GM18907 (cell line): ENCODE data around the gene CD200R1L.

Experiments used
- ATAC-seq: cut with Tn5 transposase; IDR thresholded peaks from one replicate; pipeline ENCODE4 v1.9.1; 2021; ENCODE audit warnings: mild to moderate bottlenecking, moderate library complexity; ENCODE audit not compliant: unreplicated experiment

The CD200R1L gene

GRCh38 chr3:112793326-112794081 lies 53.2 kb downstream of the CD200R1L start:
- no peak for ATAC-seq

GRCh38 chr3:112791736-112792135 lies 54.9 kb downstream of the CD200R1L start:
- ATAC-seq: no peak

- ATAC-seq: no peak
These were observed 56.9 kb downstream of the CD200R1L start for GRCh38 chr3:112789787-112790186.

- ATAC-seq: no peak
These were observed 59.6 kb downstream of the CD200R1L start for GRCh38 chr3:112786881-112787579.

- no peak for ATAC-seq
These were observed 60.6 kb downstream of the CD200R1L start for GRCh38 chr3:112786002-112786590.

- no peak for ATAC-seq
These were observed 61.2 kb downstream of the CD200R1L start for GRCh38 chr3:112785321-112786001.

- no peak for ATAC-seq
These were observed 64.2 kb downstream of the CD200R1L start for GRCh38 chr3:112782491-112782890.

- ATAC-seq: no peak
These were observed 65.1 kb downstream of the CD200R1L start for GRCh38 chr3:112781599-112781998.

- no peak for ATAC-seq
These were observed 66.8 kb downstream of the CD200R1L start for GRCh38 chr3:112779558-112780480.

- no peak for ATAC-seq
These were observed 67.7 kb downstream of the CD200R1L start for GRCh38 chr3:112779011-112779410.

GRCh38 chr3:112778353-112778948 lies 68.2 kb downstream of the CD200R1L start:
- ATAC-seq: no peak

GRCh38 chr3:112777811-112778210 lies 68.9 kb downstream of the CD200R1L start:
- ATAC-seq: no peak

- no peak for ATAC-seq
These were observed 69.8 kb downstream of the CD200R1L start for GRCh38 chr3:112776836-112777235.

GRCh38 chr3:112776000-112776399 lies 70.7 kb downstream of the CD200R1L start:
- ATAC-seq: no peak

GRCh38 chr3:112775011-112775742 lies 71.5 kb downstream of the CD200R1L start:
- ATAC-seq: no peak

GRCh38 chr3:112774293-112774926 lies 72.3 kb downstream of the CD200R1L start:
- no peak for ATAC-seq

GRCh38 chr3:112773864-112774263 lies 72.8 kb downstream of the CD200R1L start:
- no peak for ATAC-seq

- ATAC-seq: no peak
These were observed 75.7 kb downstream of the CD200R1L start for GRCh38 chr3:112770951-112771350.
